ENCODE measurements around the gene HPSE2.

GRCh38 chr10:98621630-98622029 is 614.0 kb downstream of the HPSE2 start:
- TF ChIP-seq CTCF (IDR thresholded peaks at IDR 0.05; ENCODE audit: borderline replicate concordance, extremely low read depth, low read length, poor library complexity, severe bottlenecking): no peak
- no peak for TF ChIP-seq EZH2 (IDR thresholded peaks at IDR 0.05; ENCODE audit: borderline replicate concordance, low read depth, low read length, severe bottlenecking)

Data from DND-41 (cell line).